ENCODE measurements around the gene IGSF22.

- TF ChIP-seq POLR2A (IDR thresholded peaks at IDR 0.05): no peak
- TF ChIP-seq POLR2AphosphoS5 (IDR thresholded peaks at IDR 0.05): no peak
- TF ChIP-seq, protein P1, sequence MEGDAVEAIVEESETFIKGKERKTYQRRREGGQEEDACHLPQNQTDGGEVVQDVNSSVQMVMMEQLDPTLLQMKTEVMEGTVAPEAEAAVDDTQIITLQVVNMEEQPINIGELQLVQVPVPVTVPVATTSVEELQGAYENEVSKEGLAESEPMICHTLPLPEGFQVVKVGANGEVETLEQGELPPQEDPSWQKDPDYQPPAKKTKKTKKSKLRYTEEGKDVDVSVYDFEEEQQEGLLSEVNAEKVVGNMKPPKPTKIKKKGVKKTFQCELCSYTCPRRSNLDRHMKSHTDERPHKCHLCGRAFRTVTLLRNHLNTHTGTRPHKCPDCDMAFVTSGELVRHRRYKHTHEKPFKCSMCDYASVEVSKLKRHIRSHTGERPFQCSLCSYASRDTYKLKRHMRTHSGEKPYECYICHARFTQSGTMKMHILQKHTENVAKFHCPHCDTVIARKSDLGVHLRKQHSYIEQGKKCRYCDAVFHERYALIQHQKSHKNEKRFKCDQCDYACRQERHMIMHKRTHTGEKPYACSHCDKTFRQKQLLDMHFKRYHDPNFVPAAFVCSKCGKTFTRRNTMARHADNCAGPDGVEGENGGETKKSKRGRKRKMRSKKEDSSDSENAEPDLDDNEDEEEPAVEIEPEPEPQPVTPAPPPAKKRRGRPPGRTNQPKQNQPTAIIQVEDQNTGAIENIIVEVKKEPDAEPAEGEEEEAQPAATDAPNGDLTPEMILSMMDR (IDR thresholded peaks at IDR 0.05): peak in 1 of 4 experiments; percentile 6
Observed at GRCh38 chr11:18722293-18722637, 3.7 kb downstream of the IGSF22 start.
